HG02943 (cell line): ENCODE results near the gene PPM1M.

Source experiments
- ATAC-seq: cut with Tn5 transposase; IDR thresholded peaks from one replicate; pipeline ENCODE4 v1.9.1; 2021; ENCODE audit warnings: mild to moderate bottlenecking, low read depth, moderate library complexity; ENCODE audit not compliant: unreplicated experiment

Gene PPM1M

GRCh38 chr3:52245322-52246263 is at the start of gene PPM1M:
Gene PPM1M (plus strand): TSS chr3:52245759. CDS start chr3:52245825, 66 bp downstream.
- ATAC-seq, result no peak

GRCh38 chr3:52195823-52196331 is 49.7 kb upstream of the PPM1M start:
- ATAC-seq, result no peak

GRCh38 chr3:52196977-52197376 is 48.6 kb upstream of the PPM1M start:
- no peak for ATAC-seq

- ATAC-seq, result no peak
Measured at GRCh38 chr3:52197499-52197841, 48.1 kb upstream of the PPM1M start.

- peak; percentile 81 for ATAC-seq
Measured at GRCh38 chr3:52197842-52198625, 47.5 kb upstream of the PPM1M start, which contains the start of gene ALAS1. Gene ALAS1 (plus strand): TSS chr3:52198160. CDS start chr3:52199242, 1,082 bp downstream.

GRCh38 chr3:52198643-52199608 is 46.6 kb upstream of the PPM1M start:
- ATAC-seq, result no peak

- ATAC-seq, result no peak
Measured at GRCh38 chr3:52200981-52201679, 44.4 kb upstream of the PPM1M start.

GRCh38 chr3:52202384-52203077 is 43.0 kb upstream of the PPM1M start:
- no peak for ATAC-seq

- ATAC-seq, result no peak
Measured at GRCh38 chr3:52203701-52204100, 41.9 kb upstream of the PPM1M start.

- ATAC-seq, result no peak
Measured at GRCh38 chr3:52204337-52205073, 41.1 kb upstream of the PPM1M start.

GRCh38 chr3:52205727-52206372 is 39.7 kb upstream of the PPM1M start:
- no peak for ATAC-seq

GRCh38 chr3:52208556-52208955 is 37.0 kb upstream of the PPM1M start:
- ATAC-seq, result no peak

GRCh38 chr3:52210037-52210436 is 35.5 kb upstream of the PPM1M start:
- ATAC-seq, result no peak

GRCh38 chr3:52210550-52211046 is 35.0 kb upstream of the PPM1M start:
- ATAC-seq, result no peak

- no peak for ATAC-seq
Measured at GRCh38 chr3:52211268-52211891, 34.2 kb upstream of the PPM1M start.

- ATAC-seq, result no peak
Measured at GRCh38 chr3:52213005-52213404, 32.6 kb upstream of the PPM1M start.

- no peak for ATAC-seq
Measured at GRCh38 chr3:52213901-52214300, 31.7 kb upstream of the PPM1M start.
